Activated naive CD4-positive, alpha-beta T cell treated with anti-CD3 and anti-CD28 coated beads, Interleukin-2, amount 10 ng/mL, durations not matched to agents 7 days and 5 days (primary cell): Measurements from ENCODE around the gene CCDC177.
"Not testable (repeated sequence)": the region's sequence is repeated elsewhere in the genome, so short reads cannot be mapped to it uniquely, and the experiment has no call there.

Source experiments
- CTCF ChIA-PET: fragments of 350-600 bp; sonication (Branson Sonifier 250); formaldehyde crosslinking; loops from one replicate; lab custom pipeline; 2021; ENCODE audit warnings: antibody characterized with exemption; lab: Charles Lee
- DNase-seq: peaks from one replicate; pipeline ENCODE4 v3.0.0-alpha.2; 2020
- H3K27ac Mint-ChIP-seq: one replicate; pipeline ENCODE4 v1.8.0; 2021; ENCODE audit warnings: mild to moderate bottlenecking, moderate library complexity, mixed read lengths
- H3K27me3 Mint-ChIP-seq: one replicate; pipeline ENCODE4 v1.8.0; 2021; ENCODE audit warnings: mild to moderate bottlenecking, mixed read lengths
- H3K36me3 Mint-ChIP-seq: one replicate; pipeline ENCODE4 v1.8.0; 2021; ENCODE audit warnings: mixed read lengths
- H3K4me1 Mint-ChIP-seq: one replicate; pipeline ENCODE4 v1.8.0; 2021; ENCODE audit warnings: mixed read lengths
- H3K4me3 Mint-ChIP-seq: one replicate; pipeline ENCODE4 v1.8.0; 2021; ENCODE audit warnings: mild to moderate bottlenecking, moderate library complexity, mixed read lengths
- H3K9me3 Mint-ChIP-seq: one replicate; pipeline ENCODE4 v1.8.0; 2021; ENCODE audit warnings: mixed read lengths

Gene CCDC177

GRCh38 chr14:69612014-69612782, 37.5 kb upstream of the CCDC177 start:
- peaks cover 71% of the 10 kb centered on the region for H3K4me1 Mint-ChIP-seq
- CTCF ChIA-PET, result interaction anchor here (0.8 to 1.6 kb wide), 12 partner anchors 9 to 115 kb away, joined by 3 to 7 read pairs (median 3); no protein-coding TSS in a partner anchor
- H3K4me3 Mint-ChIP-seq, result peak overlapping the region; percentile 99

GRCh38 chr14:69611172-69612013, 36.7 kb upstream of the CCDC177 start, which contains the start of gene SUSD6:
TSS of gene SUSD6 (plus strand) at chr14:69611596. CDS start at chr14:69658593, 46,997 bp downstream.
- CTCF ChIA-PET, result interaction anchor here (0.6 to 1.6 kb wide), 9 partner anchors 10 to 115 kb away, joined by 3 to 7 read pairs (median 3); no protein-coding TSS in a partner anchor
- Mint-ChIP-seq H3K4me3 (peak within 1 kb of the TSS; percentile 99), H3K27me3 (no peaks in the 10 kb centered on the region), H3K4me1 (peaks cover 63% of the 10 kb centered on the region), H3K9me3 (no peaks in the 10 kb centered on the region), H3K27ac (peak within 1 kb of the TSS; percentile 99), H3K36me3 (peaks cover 17% of the 10 kb centered on the region)
- DNase-seq, result peak; percentile 91

More at GRCh38 chr14:69612014-69612782, 37.5 kb upstream of the CCDC177 start:
- Mint-ChIP-seq H3K36me3 (peaks cover 23% of the 10 kb centered on the region), H3K9me3 (no peaks in the 10 kb centered on the region), H3K27ac (peak overlapping the region; percentile 99), H3K27me3 (no peaks in the 10 kb centered on the region)
- DNase-seq, result peak; percentile 62

GRCh38 chr14:69610874-69611171, 36.2 kb upstream of the CCDC177 start:
- Mint-ChIP-seq H3K9me3 (no peaks in the 10 kb centered on the region), H3K27me3 (no peaks in the 10 kb centered on the region), H3K27ac (peak overlapping the region; percentile 95), H3K4me1 (peaks cover 57% of the 10 kb centered on the region), H3K4me3 (peak overlapping the region; percentile 83), H3K36me3 (peaks cover 14% of the 10 kb centered on the region)
- CTCF ChIA-PET, result interaction anchor here (0.6 to 1.1 kb wide), 3 partner anchors 15 to 116 kb away, joined by 3 read pairs; no protein-coding TSS in a partner anchor
- no peak for DNase-seq

- Mint-ChIP-seq H3K27me3 (no peaks in the 10 kb centered on the region), H3K4me1 (peaks cover 52% of the 10 kb centered on the region), H3K27ac (peak overlapping the region; percentile 95), H3K4me3 (peak overlapping the region; percentile 83), H3K9me3 (no peaks in the 10 kb centered on the region), H3K36me3 (peaks cover 12% of the 10 kb centered on the region)
- CTCF ChIA-PET, result interaction anchor here (1.1 kb wide), 2 partner anchors 15 to 117 kb away, joined by 3 read pairs; no protein-coding TSS in a partner anchor
- DNase-seq, result peak; percentile 28
Observed at GRCh38 chr14:69610020-69610873, 35.6 kb upstream of the CCDC177 start.

- DNase-seq, result no peak
- H3K36me3 Mint-ChIP-seq, result no peaks in the 10 kb centered on the region
- no peaks in the 10 kb centered on the region for H3K9me3 Mint-ChIP-seq
- peaks cover 27% of the 10 kb centered on the region for H3K4me1 Mint-ChIP-seq
- no peak overlapping the region for H3K27ac Mint-ChIP-seq
- H3K4me3 Mint-ChIP-seq, result no peak overlapping the region
- CTCF ChIA-PET, result interaction anchor here (0.9 to 8.8 kb wide), 7 partner anchors 10 to 212 kb away, joined by 3 to 94 read pairs (median 4); no protein-coding TSS in a partner anchor
- no peaks in the 10 kb centered on the region for H3K27me3 Mint-ChIP-seq
Observed at GRCh38 chr14:69606258-69607184, 31.9 kb upstream of the CCDC177 start.

GRCh38 chr14:69605738-69606137, 31.1 kb upstream of the CCDC177 start:
- H3K4me1 Mint-ChIP-seq, result peaks cover 22% of the 10 kb centered on the region
- no peak overlapping the region for H3K4me3 Mint-ChIP-seq
- CTCF ChIA-PET, result interaction anchor here (0.8 to 8.8 kb wide), 15 partner anchors 11 to 212 kb away, joined by 3 to 94 read pairs (median 4); no protein-coding TSS in a partner anchor
- H3K27ac Mint-ChIP-seq, result peak overlapping the region; percentile 26
- H3K9me3 Mint-ChIP-seq, result no peaks in the 10 kb centered on the region
- no peaks in the 10 kb centered on the region for H3K27me3 Mint-ChIP-seq
- no peaks in the 10 kb centered on the region for H3K36me3 Mint-ChIP-seq
- DNase-seq, result no peak

GRCh38 chr14:69600304-69600891, 25.7 kb upstream of the CCDC177 start:
- Mint-ChIP-seq H3K27me3 (peaks cover 9% of the 10 kb centered on the region), H3K9me3 (no peaks in the 10 kb centered on the region), H3K4me3 (no peak overlapping the region), H3K36me3 (no peaks in the 10 kb centered on the region), H3K27ac (no peak overlapping the region), H3K4me1 (peaks cover 2% of the 10 kb centered on the region)
- no peak for DNase-seq
- CTCF ChIA-PET, result interaction anchor here (1.0 to 8.8 kb wide), 3 partner anchors 14 to 426 kb away, joined by 3 to 94 read pairs (median 10); no protein-coding TSS in a partner anchor

- CTCF ChIA-PET, result interaction anchor here (2.5 to 8.8 kb wide), 2 partner anchors 13 to 128 kb away, joined by 10 to 94 read pairs; no protein-coding TSS in a partner anchor
- H3K27me3 Mint-ChIP-seq, H3K4me1 Mint-ChIP-seq, H3K36me3 Mint-ChIP-seq, H3K4me3 Mint-ChIP-seq, H3K27ac Mint-ChIP-seq, DNase-seq, H3K9me3 Mint-ChIP-seq: not testable (repeated sequence)
Observed at GRCh38 chr14:69599431-69599830, 24.8 kb upstream of the CCDC177 start.

- Mint-ChIP-seq H3K27ac (no peak overlapping the region), H3K4me3 (no peak overlapping the region), H3K4me1 (no peaks in the 10 kb centered on the region), H3K9me3 (no peaks in the 10 kb centered on the region), H3K27me3 (peaks cover 9% of the 10 kb centered on the region), H3K36me3 (no peaks in the 10 kb centered on the region)
- CTCF ChIA-PET, result interaction anchor here (2.2 kb wide), 1 partner anchor 132 kb away, joined by 7 read pairs; no protein-coding TSS in a partner anchor
- no peak for DNase-seq
Observed at GRCh38 chr14:69595336-69595735, 20.7 kb upstream of the CCDC177 start.

- H3K36me3 Mint-ChIP-seq, result no peaks in the 10 kb centered on the region
- CTCF ChIA-PET, result interaction anchor here (0.7 to 2.1 kb wide), 2 partner anchors 10 to 87 kb away, joined by 3 to 8 read pairs; no protein-coding TSS in a partner anchor
- peaks cover 9% of the 10 kb centered on the region for H3K27me3 Mint-ChIP-seq
- DNase-seq, result no peak
- no peaks in the 10 kb centered on the region for H3K4me1 Mint-ChIP-seq
- no peak overlapping the region for H3K4me3 Mint-ChIP-seq
- H3K27ac Mint-ChIP-seq, result no peak overlapping the region
- no peaks in the 10 kb centered on the region for H3K9me3 Mint-ChIP-seq
Observed at GRCh38 chr14:69594846-69595245, 20.2 kb upstream of the CCDC177 start.

- Mint-ChIP-seq H3K4me1 (no peaks in the 10 kb centered on the region), H3K27ac (no peak overlapping the region), H3K27me3 (peaks cover 12% of the 10 kb centered on the region), H3K36me3 (no peaks in the 10 kb centered on the region), H3K9me3 (no peaks in the 10 kb centered on the region), H3K4me3 (no peak overlapping the region)
- no peak for DNase-seq
- CTCF ChIA-PET, result interaction anchor here (0.7 to 2.1 kb wide), 5 partner anchors 9 to 138 kb away, joined by 3 to 8 read pairs (median 3); no protein-coding TSS in a partner anchor
Observed at GRCh38 chr14:69593018-69593677, 18.5 kb upstream of the CCDC177 start.
